Right lobe of liver (tissue), 6 donors: ENCODE measurements around the gene SLC39A7. TPM values are rescaled to one million over a fixed set of nuclear protein-coding genes. Genes with fewer than 3 reads are reported as not detected.

Experiments used
- ATAC-seq, 4 donors: fragments of 200-7000 bp; cut with Tn5 transposase; one replicate each; pipeline ENCODE4 v1.9.1; 2020; ENCODE audit warnings: mild to moderate bottlenecking in 4 of 4, moderate library complexity in 4 of 4
- DNase-seq, 3 donors: peaks; one replicate each; pipeline ENCODE4 v3.0.0-alpha.2; 2020
- H3K27ac ChIP-seq, 3 donors: fragments of 200-600 bp; one replicate each; pipeline ENCODE4 v1.8.0; 2022
- H3K27me3 ChIP-seq, 2 donors: fragments of 200-600 bp; one replicate each; pipeline ENCODE4 v1.8.0; 2022
- H3K36me3 ChIP-seq, 4 donors: fragments of 200-600 bp; sonication (generic) in 1 of 4; one replicate each; pipeline versions ENCODE4 v1.5.1 to v1.8.0; 2017 to 2022; ENCODE audit warnings: control low read depth in 1 of 4
- H3K4me1 ChIP-seq, 4 donors: fragments of 200-600 bp; sonication (generic) in 1 of 4; one replicate each; pipeline versions ENCODE4 v1.5.1 to v1.8.0; 2017 to 2022; ENCODE audit warnings: control low read depth in 1 of 4
- H3K4me3 ChIP-seq, 3 donors: fragments of 200-600 bp; one replicate each; pipeline ENCODE4 v1.8.0; 2022
- H3K9me3 ChIP-seq, 4 donors: fragments of 200-600 bp; sonication (generic) in 1 of 4; one replicate each; pipeline versions ENCODE4 v1.5.1 to v1.8.0; 2017 to 2022; ENCODE audit warnings: control low read depth in 1 of 4
- POLR2A ChIP-seq: fragments of 450-650 bp; IDR thresholded peaks from one replicate; pipeline ENCODE4 v1.6.1; 2017; ENCODE audit warnings: antibody characterized with exemption, mild to moderate bottlenecking
- WGBS: methylation state at CpG from one replicate; pipeline ENCODE4 v1.1.6; 2018; ENCODE audit warnings: low coverage, low lambda C conversion rate; ENCODE audit not compliant: insufficient coverage; ENCODE audit errors: missing lambda C conversion rate; 5-methylcytosine and 5-hydroxymethylcytosine counted together
- intact Hi-C, 2 donors: fragments of 100-400 bp; cut with DNase I; formaldehyde crosslinking; loops; one replicate each; pipeline versions ENCODE4 v1.11.2 to v1.14.1; 2022
- total RNA-seq, 6 experiments: library from RNA; depleted of rRNA in 2 of 6; stranded (reverse); fragments of >200 nt in 2 of 6; fragmentation: NEBNext Ultra II Directional in 3 of 6; extraction: Animal tissue kit (Norgen Biotek cat#: 25700) in 3 of 6; gene quantifications; one replicate each; pipeline versions ENCODE4 v1.1.0 to v1.2.4, GENCODE V29; 2016 to 2023
- TF ChIP-seq, protein P1 (sequence below), 4 donors: fragments of 200-600 bp in 3 of 4; fragments of 450-650 bp in 1 of 4; IDR thresholded peaks; one replicate each; pipeline versions ENCODE4 v1.5.1 to v1.8.0; 2016 to 2022; ENCODE audit warnings: antibody characterized with exemption in 4 of 4, mild to moderate bottlenecking in 2 of 4
- donor health status: DM: no; HTN: yes; CAD: no.
- donor health status: DM: no; HTN: no; CAD: no.
- donor health status: DM: no; HTN: no; CAD: no.
- donor health status: DM: no; HTN: yes; CAD: no.
- donor health status: DM: no; HTN: yes; CAD: no.

The SLC39A7 gene
- total RNA-seq, 6 experiments from 2014 or later: 33.5 to 61.4 (median 50.1) TPM

DNA sequence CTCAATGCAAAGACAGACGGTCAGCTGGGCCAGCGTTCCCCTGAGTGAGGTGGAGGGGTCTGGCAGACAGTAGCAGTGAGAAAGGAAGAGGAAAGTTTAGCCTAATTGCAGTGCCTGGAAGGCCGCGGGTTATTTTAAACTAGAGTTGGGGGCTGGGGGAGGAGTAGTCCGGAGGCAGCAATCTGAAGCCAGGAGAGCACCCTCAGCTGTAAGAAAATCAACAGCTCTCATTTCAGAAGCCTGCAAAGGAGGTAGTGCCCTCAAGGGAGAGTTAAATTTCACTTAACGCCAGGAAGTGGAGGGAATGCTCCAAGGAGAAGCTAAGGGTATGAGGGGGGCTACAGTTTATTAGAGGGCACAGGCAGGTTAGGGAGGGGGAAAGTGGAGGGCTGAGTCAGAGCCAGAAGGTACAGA is 34.6 kb downstream of the SLC39A7 start:
- Histone ChIP-seq H3K27ac (no peak overlapping the region), H3K36me3 (no peaks in the 10 kb centered on the region), H3K9me3 (no peaks in the 10 kb centered on the region), H3K27me3 (no peaks in the 10 kb centered on the region), H3K4me3 (no peak overlapping the region), H3K4me1 (no peaks in the 10 kb centered on the region)
- ATAC-seq: no peak
- no peak for TF ChIP-seq POLR2A
- TF ChIP-seq, protein P1, sequence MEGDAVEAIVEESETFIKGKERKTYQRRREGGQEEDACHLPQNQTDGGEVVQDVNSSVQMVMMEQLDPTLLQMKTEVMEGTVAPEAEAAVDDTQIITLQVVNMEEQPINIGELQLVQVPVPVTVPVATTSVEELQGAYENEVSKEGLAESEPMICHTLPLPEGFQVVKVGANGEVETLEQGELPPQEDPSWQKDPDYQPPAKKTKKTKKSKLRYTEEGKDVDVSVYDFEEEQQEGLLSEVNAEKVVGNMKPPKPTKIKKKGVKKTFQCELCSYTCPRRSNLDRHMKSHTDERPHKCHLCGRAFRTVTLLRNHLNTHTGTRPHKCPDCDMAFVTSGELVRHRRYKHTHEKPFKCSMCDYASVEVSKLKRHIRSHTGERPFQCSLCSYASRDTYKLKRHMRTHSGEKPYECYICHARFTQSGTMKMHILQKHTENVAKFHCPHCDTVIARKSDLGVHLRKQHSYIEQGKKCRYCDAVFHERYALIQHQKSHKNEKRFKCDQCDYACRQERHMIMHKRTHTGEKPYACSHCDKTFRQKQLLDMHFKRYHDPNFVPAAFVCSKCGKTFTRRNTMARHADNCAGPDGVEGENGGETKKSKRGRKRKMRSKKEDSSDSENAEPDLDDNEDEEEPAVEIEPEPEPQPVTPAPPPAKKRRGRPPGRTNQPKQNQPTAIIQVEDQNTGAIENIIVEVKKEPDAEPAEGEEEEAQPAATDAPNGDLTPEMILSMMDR (IDR thresholded peaks at IDR 0.05): no peak
- no peak for DNase-seq
- 21% methylated on average over 6 of the region's 6 CpGs for WGBS
- intact Hi-C loops: no loop called here

DNA sequence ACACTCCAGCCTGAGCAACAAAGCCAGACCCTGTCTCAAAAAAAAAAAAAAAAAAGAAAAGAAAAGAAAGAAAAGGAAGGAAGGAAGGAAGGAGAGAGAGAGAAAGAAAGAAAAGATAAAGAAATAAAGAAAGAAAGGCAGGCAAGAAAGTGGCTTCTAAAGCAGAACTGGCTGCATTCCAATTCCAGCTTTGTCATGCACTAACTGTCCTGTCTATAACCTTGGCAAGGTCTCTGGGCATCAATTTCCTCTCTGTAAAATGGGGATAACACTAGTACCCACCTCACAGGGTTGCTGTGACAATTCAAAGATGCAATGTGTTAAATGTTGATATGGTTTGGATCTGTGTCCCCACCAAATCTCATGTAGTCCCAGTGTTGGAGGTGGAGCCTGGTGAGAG is 35.7 kb downstream of the SLC39A7 start:
- no peaks in the 10 kb centered on the region for H3K36me3 ChIP-seq
- intact Hi-C loops: no loop called here
- TF ChIP-seq, protein P1 (IDR thresholded peaks at IDR 0.05): no peak
- no peak for TF ChIP-seq POLR2A
- DNase-seq (no peak), ATAC-seq (no peak)
- no peak overlapping the region for H3K4me3 ChIP-seq
- no peaks in the 10 kb centered on the region for H3K4me1 ChIP-seq
- H3K27ac ChIP-seq: no peak overlapping the region
- H3K9me3 ChIP-seq: no peaks in the 10 kb centered on the region
- H3K27me3 ChIP-seq: no peaks in the 10 kb centered on the region

GRCh38 chr6:33236852-33237251 is 36.2 kb downstream of the SLC39A7 start:
- ATAC-seq (no peak), DNase-seq (no peak)
- H3K27ac ChIP-seq: no peak overlapping the region
- TF ChIP-seq, protein P1 (IDR thresholded peaks at IDR 0.05): no peak
- TF ChIP-seq POLR2A: no peak
- H3K9me3 ChIP-seq: no peaks in the 10 kb centered on the region
- H3K27me3 ChIP-seq: no peaks in the 10 kb centered on the region
- H3K36me3 ChIP-seq: no peaks in the 10 kb centered on the region
- no peak overlapping the region for H3K4me3 ChIP-seq
- H3K4me1 ChIP-seq: no peaks in the 10 kb centered on the region
- 63% methylated on average over 3 of the region's 6 CpGs for WGBS
- intact Hi-C loops: no loop called here

- intact Hi-C loops: no loop called here
- 56% methylated on average over 2 of the region's 2 CpGs for WGBS
- no peak for ATAC-seq
These were observed 37.1 kb downstream of the SLC39A7 start for GRCh38 chr6:33237741-33238140.

More at GRCh38 chr6:33237741-33238140, 37.1 kb downstream of the SLC39A7 start:
- no peak overlapping the region for H3K27ac ChIP-seq
- no peak overlapping the region for H3K4me3 ChIP-seq
- H3K9me3 ChIP-seq: no peaks in the 10 kb centered on the region
- no peaks in the 10 kb centered on the region for H3K4me1 ChIP-seq
- no peaks in the 10 kb centered on the region for H3K27me3 ChIP-seq
- no peak for DNase-seq
- no peak for TF ChIP-seq POLR2A
- TF ChIP-seq, protein P1 (IDR thresholded peaks at IDR 0.05): no peak
- no peaks in the 10 kb centered on the region for H3K36me3 ChIP-seq
